Heart right ventricle (tissue), 16 donors: ENCODE measurements around the gene JSRP1. TPM values are rescaled to one million over a fixed set of nuclear protein-coding genes. Genes with fewer than 3 reads are reported as not detected.

Experiments used
- ATAC-seq, 8 donors: fragments of 200-7000 bp; cut with Tn5 transposase; one replicate each; pipeline ENCODE4 v1.9.1; 2020; ENCODE audit warnings: mild to moderate bottlenecking in 8 of 8, moderate library complexity in 8 of 8, moderate number of reproducible peaks in 1 of 8
- DNase-seq, 2 donors: peaks; one replicate each; pipeline ENCODE4 v3.0.0-alpha.2; 2020
- H3K27ac ChIP-seq, 10 donors: fragments of 200-600 bp; sonication (generic) in 2 of 10; one replicate each; pipeline versions ENCODE4 v1.5.0 to v1.8.0; 2020 to 2022; ENCODE audit warnings: mild to moderate bottlenecking in 3 of 10
- H3K27me3 ChIP-seq, 7 donors: fragments of 200-600 bp; one replicate each; pipeline ENCODE4 v1.8.0; 2021 to 2022; ENCODE audit warnings: mild to moderate bottlenecking in 2 of 7
- H3K36me3 ChIP-seq, 9 donors: fragments of 200-600 bp; sonication (generic) in 1 of 9; one replicate each; pipeline versions ENCODE4 v1.5.0 to v1.8.0; 2020 to 2022; ENCODE audit warnings: mild to moderate bottlenecking in 2 of 9
- H3K4me1 ChIP-seq, 9 donors: fragments of 200-600 bp; sonication (generic) in 1 of 9; one replicate each; pipeline versions ENCODE4 v1.5.0 to v1.8.0; 2020 to 2022; ENCODE audit warnings: mild to moderate bottlenecking in 4 of 9
- H3K4me3 ChIP-seq, 10 donors: fragments of 200-600 bp; sonication (generic) in 2 of 10; one replicate each; pipeline versions ENCODE4 v1.5.0 to v1.8.0; 2020 to 2022; ENCODE audit warnings: mild to moderate bottlenecking in 7 of 10, moderate library complexity in 2 of 10
- H3K9me3 ChIP-seq, 11 donors: fragments of 200-600 bp in 10 of 11; sonication (generic) in 2 of 11; one replicate each; pipeline versions ENCODE4 v1.5.0 to v1.8.0; 2013 to 2022; ENCODE audit warnings: mild to moderate bottlenecking in 2 of 11, control low read depth in 1 of 11, moderate library complexity in 1 of 11
- CTCF ChIP-seq, 9 donors: fragments of 200-600 bp; sonication (generic) in 2 of 9; IDR thresholded peaks; one replicate each; pipeline versions ENCODE4 v1.5.0 to v1.8.0; 2021 to 2022; ENCODE audit warnings: antibody characterized with exemption in 9 of 9, mild to moderate bottlenecking in 5 of 9, moderate library complexity in 1 of 9
- WGBS, 2 donors: extraction: QIAGEN DNeasy Blood & Tissue Kit; methylation state at CpG; one replicate each; pipeline ENCODE4 v1.1.7; 2013; ENCODE audit warnings: inconsistent platforms in 1 of 2; 5-methylcytosine and 5-hydroxymethylcytosine counted together
- intact Hi-C, 10 donors: fragments of 100-400 bp; cut with DNase I; formaldehyde crosslinking; loops; one replicate each; pipeline versions ENCODE4 v1.11.1 to v1.14.2; 2022
- polyA plus RNA-seq, 2 donors: library from polyadenylated mRNA; stranded (reverse); fragments of 200-250 nt; gene quantifications; one replicate each; pipeline ENCODE4 v1.2.3, GENCODE V29; 2013
- total RNA-seq, 10 donors: library from RNA; stranded (reverse); fragmentation: NEBNext Ultra II Directional in 3 of 10; extraction: Animal tissue kit (Norgen Biotek cat#: 25700) in 3 of 10; gene quantifications; one replicate each; pipeline versions ENCODE4 v1.2.1 to v1.2.4, GENCODE V29; 2021 to 2023
- donor health status: Arrhythmogenic right ventricular cardiomyopathy.
- donor health status: ischemic (EF 13 %, LVEDD 7.1; RV severe dilation, severe dysfunction).
- donor health status: healthy with polysubstance abuse.
- donor health status: DM: no; HTN: yes; CAD: no.
- donor health status: DM: no; HTN: no; CAD: no.
- donor health status: ischemic (EF 25% LVEDD 6.9; RV normal size, moderate dysfunction).
- donor health status: ischemic (EF 25% LVEDD 5.7; RV mildly dilated, moderate dysfunction).
- donor health status: healthy.
- donor health status: DM: yes; HTN: yes; CAD: no.
- donor health status: Ischemic cardiomyopathy.
- donor health status: ischemic (EF 35%, LVEDD 5.7; RV mildly dilated, moderate dysfunction).
- donor health status: nonischemic (EF 11% LVEDD 7.7; RV severe dilation, severe dysfunction).
- donor health status: DM: yes; HTN: yes; CAD: no.
- donor health status: PGD.
- donor health status: ischemic (EF 29% LVEDD 5.4; RV normal size, mild dysfunction).
- donor health status: nonischemic (EF 23%, LVEDD 6.1; RV moderate dilation, normal function).

JSRP1 gene
- total and polyA plus RNA-seq, 12 donors, result 0.29 to 0.72 (median 0.38) TPM; not detected in 8

GRCh38 chr19:2266183-2266993 lies 10.2 kb upstream of the JSRP1 start:
- intact Hi-C loops, result no loop called here
- peaks cover 0 to 5% (median 0%) of the 10 kb centered on the region in 9 donors for H3K36me3 ChIP-seq
- ATAC-seq, result peak in 5 of 8 donors; percentile 19 to 40 (median 35)
- H3K9me3 ChIP-seq, result no peaks in the 10 kb centered on the region
- H3K27ac ChIP-seq, result peak overlapping the region in 6 of 10 donors; percentile 19 to 77 (median 34)
- WGBS, 2 donors, result 50 to 58% methylated on average over 18 of the region's 18 CpGs
- H3K4me1 ChIP-seq, result peaks cover 3 to 54% (median 16%) of the 10 kb centered on the region in 9 donors
- H3K27me3 ChIP-seq, result no peaks in the 10 kb centered on the region
- no peak for TF ChIP-seq CTCF (IDR thresholded peaks at IDR 0.05)
- peak; percentile 86 to 88 for DNase-seq
- peak overlapping the region in 3 of 10 donors; percentile 4 to 26 (median 11) for H3K4me3 ChIP-seq

- WGBS, 2 donors, result 67 to 69% methylated on average over 7 of the region's 7 CpGs
- ATAC-seq (no peak), DNase-seq (no peak)
- Histone ChIP-seq H3K4me1 (peaks cover 0 to 27% (median 4%) of the 10 kb centered on the region in 9 donors), H3K27ac (no peak overlapping the region), H3K9me3 (no peaks in the 10 kb centered on the region), H3K36me3 (no peaks in the 10 kb centered on the region), H3K4me3 (no peak overlapping the region), H3K27me3 (no peaks in the 10 kb centered on the region)
- intact Hi-C loops, result no loop called here
- TF ChIP-seq CTCF (IDR thresholded peaks at IDR 0.05), result peak; percentile 8 to 74 (median 57)
Measured at GRCh38 chr19:2261438-2262172, 5.4 kb upstream of the JSRP1 start.

GRCh38 chr19:2260341-2260805 lies 4.2 kb upstream of the JSRP1 start:
- no peak overlapping the region for H3K4me3 ChIP-seq
- no peak for TF ChIP-seq CTCF (IDR thresholded peaks at IDR 0.05)
- no peaks in the 10 kb centered on the region for H3K9me3 ChIP-seq
- H3K36me3 ChIP-seq, result no peaks in the 10 kb centered on the region
- ATAC-seq (no peak), DNase-seq (no peak)
- intact Hi-C loops, result no loop called here
- 73 to 78% methylated on average over 11 of the region's 11 CpGs for WGBS, 2 donors
- H3K27ac ChIP-seq, result peak overlapping the region in 1 of 10 donors; percentile 42
- H3K4me1 ChIP-seq, result peaks cover 0 to 17% (median 0%) of the 10 kb centered on the region in 9 donors
- no peaks in the 10 kb centered on the region for H3K27me3 ChIP-seq

- DNase-seq (no peak), ATAC-seq (no peak)
- WGBS, 2 donors, result 87 to 93% methylated on average over 5 of the region's 5 CpGs
- Histone ChIP-seq H3K36me3 (no peaks in the 10 kb centered on the region), H3K27ac (no peak overlapping the region), H3K27me3 (peaks cover 0 to 3% (median under 1%) of the 10 kb centered on the region in 7 donors), H3K4me3 (no peak overlapping the region), H3K4me1 (peaks cover 0 to 8% (median 0%) of the 10 kb centered on the region in 9 donors), H3K9me3 (no peaks in the 10 kb centered on the region)
- intact Hi-C loops, result no loop called here
- TF ChIP-seq CTCF (IDR thresholded peaks at IDR 0.05), result no peak
Measured at GRCh38 chr19:2259336-2259735, 3.1 kb upstream of the JSRP1 start.
